GM12892 (cell line): ENCODE measurements around the gene TACSTD2.

Experiments used
- POLR2A ChIP-seq: IDR thresholded peaks from 2 replicates; pipeline ENCODE4 v1.6.1; 2011; ENCODE audit warnings: low read depth, low read length, control low read depth
- POLR2AphosphoS5 ChIP-seq: IDR thresholded peaks from 2 replicates; pipeline ENCODE4 v1.6.1; 2011; ENCODE audit warnings: low read depth, low read length, control low read depth
- TAF1 ChIP-seq: IDR thresholded peaks from 2 replicates; pipeline ENCODE4 v1.6.1; 2011; ENCODE audit warnings: low read depth, mild to moderate bottlenecking, control low read depth, low read length, borderline replicate concordance

DNA sequence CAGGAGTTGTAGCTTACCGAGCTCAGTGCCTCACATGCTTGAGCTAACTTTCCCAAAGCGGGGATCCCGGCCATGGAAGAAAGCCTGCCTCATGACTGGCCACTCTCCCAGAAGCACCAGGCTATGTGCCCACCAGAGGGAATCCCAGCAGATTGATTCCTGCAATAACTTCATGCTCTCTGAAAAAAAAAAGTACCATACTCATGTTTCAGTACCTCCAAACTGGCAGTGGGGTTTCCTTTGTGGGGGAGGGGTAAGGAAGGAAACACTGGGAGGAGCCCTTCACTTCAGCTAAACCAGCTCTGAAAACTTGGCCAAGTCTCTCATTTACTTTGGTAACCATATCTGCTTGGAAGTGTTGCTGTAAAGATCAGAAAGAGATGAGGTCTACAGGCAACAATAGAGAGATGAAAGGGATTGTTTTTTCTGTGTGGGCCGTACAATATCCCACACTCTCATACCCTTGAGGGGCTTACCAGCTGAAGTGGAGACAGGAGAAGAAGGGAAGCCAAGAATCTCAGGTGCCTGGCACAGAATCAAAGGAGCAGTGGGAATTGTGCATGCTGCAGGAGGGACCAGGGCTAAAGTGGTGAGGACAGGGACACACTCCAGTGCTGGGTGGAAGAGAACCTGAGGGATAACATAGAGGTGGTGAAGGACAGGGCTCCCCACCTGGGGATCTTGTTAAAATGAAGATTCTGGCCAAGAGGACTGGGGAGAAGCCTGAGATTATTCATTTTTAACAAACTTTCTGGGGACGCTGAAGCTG lies 42.4 kb upstream of the TACSTD2 start:
- TF ChIP-seq POLR2A (no peak), TAF1 (no peak), POLR2AphosphoS5 (no peak)
